SU-DHL-6 (cell line): Measurements from ENCODE around the gene RSL1D1.

Experiments
- H2AFZ ChIP-seq: fragments of 200-600 bp; sonication (generic); 2 replicates; pipeline ENCODE4 v1.6.1; 2014; ENCODE audit warnings: low read depth, mild to moderate bottlenecking, moderate library complexity, mixed read lengths, antibody characterized with exemption, low read length; ENCODE audit not compliant: severe bottlenecking
- H3F3A ChIP-seq: fragments of 200-600 bp; shearing (Covaris generic); 2 replicates; pipeline ENCODE4 v1.6.0; 2016; ENCODE audit warnings: antibody characterized with exemption, mild to moderate bottlenecking; ENCODE audit not compliant: insufficient read depth
- H3K27ac ChIP-seq: fragments of 200-600 bp; sonication (generic); 2 replicates; pipeline ENCODE4 v1.5.1; 2016; ENCODE audit warnings: low read depth, mild to moderate bottlenecking, low read length, moderate library complexity, mixed read lengths
- H3K27me3 ChIP-seq: fragments of 200-600 bp; sonication (generic), shearing (Covaris generic); 2 replicates; pipeline ENCODE4 v1.6.0; 2014; ENCODE audit warnings: mild to moderate bottlenecking, low read length
- H3K36me3 ChIP-seq: fragments of 200-600 bp; sonication (generic); 2 replicates; pipeline ENCODE4 v1.6.1; 2014; ENCODE audit warnings: mild to moderate bottlenecking, low read length, mixed read lengths
- H3K4me2 ChIP-seq: fragments of 300-600, 200-600 bp; shearing (Covaris generic), sonication (generic); 2 replicates; pipeline ENCODE4 v1.6.0; 2014; ENCODE audit warnings: low read length, low read depth, mild to moderate bottlenecking; ENCODE audit not compliant: poor library complexity, severe bottlenecking
- H3K4me3 ChIP-seq: fragments of 200-600 bp; sonication (generic); 2 replicates; pipeline ENCODE4 v1.5.1; 2014; ENCODE audit warnings: antibody characterized with exemption, low read length, mild to moderate bottlenecking, mixed read lengths; ENCODE audit not compliant: insufficient read depth, poor library complexity, severe bottlenecking
- H3K79me2 ChIP-seq: fragments of 200-600 bp; sonication (generic); 2 replicates; pipeline ENCODE4 v1.6.1; 2014; ENCODE audit warnings: mild to moderate bottlenecking, low read length, moderate library complexity; ENCODE audit not compliant: insufficient read depth
- H3K9ac ChIP-seq: fragments of 200-600 bp; sonication (generic); 2 replicates; pipeline ENCODE4 v1.7.0; 2014; ENCODE audit warnings: mild to moderate bottlenecking, low read length
- H3K9me2 ChIP-seq: fragments of 200-600 bp; sonication (generic); replicated peaks from 2 replicates; pipeline ENCODE4 v1.6.1; 2014; ENCODE audit warnings: low read length; ENCODE audit not compliant: insufficient read depth
- H3K9me3 ChIP-seq: fragments of 200-600 bp; sonication (generic); 2 replicates; pipeline ENCODE4 v1.6.1; 2014; ENCODE audit warnings: low read length, mixed read lengths; ENCODE audit not compliant: insufficient read depth
- H4K20me1 ChIP-seq: fragments of 200-600 bp; sonication (generic); 2 replicates; pipeline ENCODE4 v1.6.1; 2014; ENCODE audit warnings: low read depth, mild to moderate bottlenecking, antibody characterized with exemption, low read length, moderate library complexity, mixed read lengths
- CTCF ChIP-seq: fragments of 200-600 bp; sonication (generic); IDR thresholded peaks from one replicate; pipeline ENCODE4 v1.5.1; 2017; ENCODE audit warnings: antibody characterized with exemption, mild to moderate bottlenecking, low read length, moderate library complexity; ENCODE audit not compliant: insufficient read depth, poor library complexity, severe bottlenecking
- EZH2phosphoT487 ChIP-seq: fragments of 200-600 bp; sonication (generic), shearing (Covaris generic); conservative IDR thresholded peaks from 2 replicates; pipeline ENCODE4 v1.6.1; 2018; ENCODE audit warnings: mild to moderate bottlenecking, antibody characterized with exemption, low read length, moderate library complexity, mixed read lengths

The RSL1D1 gene

GRCh38 chr16:11806721-11807120 is 44.6 kb downstream of the RSL1D1 start:
- H3K9me2 ChIP-seq: no peaks in the 10 kb centered on the region
- no peak overlapping the region for H3K4me3 ChIP-seq
- no peaks in the 10 kb centered on the region for H3K36me3 ChIP-seq
- no peak overlapping the region for H3K4me2 ChIP-seq
- no peaks in the 10 kb centered on the region for H4K20me1 ChIP-seq
- no peaks in the 10 kb centered on the region; the same call in 1 of the 2 replicates for H3F3A ChIP-seq
- no peaks in the 10 kb centered on the region for H3K27me3 ChIP-seq
- H3K9me3 ChIP-seq: no peaks in the 10 kb centered on the region
- TF ChIP-seq CTCF (no peak), EZH2phosphoT487 (no peak)
- H3K27ac ChIP-seq: no peak overlapping the region
- H3K79me2 ChIP-seq: no peaks in the 10 kb centered on the region
- H3K9ac ChIP-seq: no peak overlapping the region
- H2AFZ ChIP-seq: no peak overlapping the region

- Histone ChIP-seq H2AFZ (no peak overlapping the region), H3K9me2 (no peaks in the 10 kb centered on the region), H3K9me3 (no peaks in the 10 kb centered on the region), H3K27ac (no peak overlapping the region), H3K4me2 (no peak overlapping the region), H3F3A (no peaks in the 10 kb centered on the region; the same call in 1 of the 2 replicates), H3K4me3 (no peak overlapping the region), H4K20me1 (no peaks in the 10 kb centered on the region), H3K79me2 (no peaks in the 10 kb centered on the region), H3K36me3 (no peaks in the 10 kb centered on the region), H3K27me3 (no peaks in the 10 kb centered on the region), H3K9ac (no peak overlapping the region)
- TF ChIP-seq CTCF: no peak
- no peak for TF ChIP-seq EZH2phosphoT487
Observed at GRCh38 chr16:11805556-11805955, 45.8 kb downstream of the RSL1D1 start.

- no peaks in the 10 kb centered on the region for H3K36me3 ChIP-seq
- no peaks in the 10 kb centered on the region for H3K9me3 ChIP-seq
- no peaks in the 10 kb centered on the region; the same call in 1 of the 2 replicates for H3F3A ChIP-seq
- no peaks in the 10 kb centered on the region for H4K20me1 ChIP-seq
- TF ChIP-seq EZH2phosphoT487 (no peak), CTCF (no peak)
- H3K27me3 ChIP-seq: no peaks in the 10 kb centered on the region
- peaks cover 12% of the 10 kb centered on the region for H3K79me2 ChIP-seq
- no peak overlapping the region for H3K27ac ChIP-seq
- H3K9me2 ChIP-seq: no peaks in the 10 kb centered on the region
- H3K9ac ChIP-seq: no peak overlapping the region
- no peak overlapping the region for H3K4me3 ChIP-seq
- no peak overlapping the region for H3K4me2 ChIP-seq
- H2AFZ ChIP-seq: no peak overlapping the region
Observed at GRCh38 chr16:11801481-11802021, 49.8 kb downstream of the RSL1D1 start.
